SKM-1 (cell line): Measurements from ENCODE around the gene CHCHD10.
"Not testable (repeated sequence)": the region's sequence is repeated elsewhere in the genome, so short reads cannot be mapped to it uniquely, and the experiment has no call there.

Source experiments
- DNase-seq: peaks from one replicate; lab custom pipeline; 2025; ENCODE audit not compliant: unreplicated experiment; lab: John Stamatoyannopoulos, UW

The CHCHD10 gene

GRCh38 chr22:23751441-23751996 lies 16.3 kb downstream of the CHCHD10 start:
- no peak for DNase-seq

GRCh38 chr22:23750714-23751440 lies 16.9 kb downstream of the CHCHD10 start, which contains the start of gene ZNF70:
Gene ZNF70, minus strand, starts transcription at chr22:23751112. Its CDS starts 5,972 bp downstream, at chr22:23745140.
- DNase-seq: peak; percentile 46

GRCh38 chr22:23750367-23750713 lies 17.4 kb downstream of the CHCHD10 start:
- no peak for DNase-seq

DNA sequence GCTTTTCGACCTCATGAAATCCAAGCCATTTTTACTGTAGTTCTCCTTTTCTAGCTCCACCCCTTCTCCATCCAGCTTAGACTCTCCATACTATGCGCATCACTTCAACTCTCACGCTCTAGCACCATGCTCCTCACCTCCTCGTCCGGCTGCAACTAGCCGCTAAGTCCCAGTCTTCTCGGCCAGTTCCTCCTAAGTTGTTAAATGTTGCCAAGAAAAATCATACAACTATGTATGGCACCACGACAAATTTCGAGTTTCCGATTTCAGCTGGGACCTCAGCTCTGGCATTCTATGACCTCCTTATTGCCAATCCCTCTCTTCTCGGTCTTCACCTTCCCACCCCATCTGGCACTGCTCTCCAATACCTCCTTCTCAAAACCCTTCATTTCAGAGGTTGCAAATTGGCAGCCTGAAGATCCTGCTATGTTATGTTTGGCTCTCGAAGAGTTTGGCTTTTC lies 17.9 kb downstream of the CHCHD10 start:
- DNase-seq: no peak

GRCh38 chr22:23745791-23746190 lies 22.0 kb downstream of the CHCHD10 start:
- DNase-seq: no peak

- no peak for DNase-seq
Measured at GRCh38 chr22:23744485-23744884, 23.3 kb downstream of the CHCHD10 start.

GRCh38 chr22:23744001-23744400 lies 23.8 kb downstream of the CHCHD10 start:
- no peak for DNase-seq

DNA sequence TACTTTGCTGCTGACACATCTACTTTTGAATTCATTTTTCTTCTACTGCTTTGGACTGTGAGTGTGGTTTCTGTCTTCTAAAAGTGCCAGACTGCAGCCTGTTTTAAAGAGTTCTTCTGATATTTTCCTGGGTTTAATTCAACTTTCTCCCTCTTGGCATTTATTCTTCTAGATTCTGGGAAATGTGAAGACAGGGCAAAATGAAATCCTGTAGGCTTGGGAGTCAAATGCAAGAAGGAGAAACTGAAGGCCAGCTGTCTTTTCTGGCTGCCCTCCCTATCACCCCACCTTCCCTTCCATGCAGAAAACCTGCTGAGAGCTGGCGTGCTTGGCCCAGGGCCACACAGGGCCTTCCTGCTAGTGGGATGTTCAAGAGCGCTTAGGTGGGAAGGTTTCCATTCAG lies 24.5 kb downstream of the CHCHD10 start:
- no peak for DNase-seq

DNA sequence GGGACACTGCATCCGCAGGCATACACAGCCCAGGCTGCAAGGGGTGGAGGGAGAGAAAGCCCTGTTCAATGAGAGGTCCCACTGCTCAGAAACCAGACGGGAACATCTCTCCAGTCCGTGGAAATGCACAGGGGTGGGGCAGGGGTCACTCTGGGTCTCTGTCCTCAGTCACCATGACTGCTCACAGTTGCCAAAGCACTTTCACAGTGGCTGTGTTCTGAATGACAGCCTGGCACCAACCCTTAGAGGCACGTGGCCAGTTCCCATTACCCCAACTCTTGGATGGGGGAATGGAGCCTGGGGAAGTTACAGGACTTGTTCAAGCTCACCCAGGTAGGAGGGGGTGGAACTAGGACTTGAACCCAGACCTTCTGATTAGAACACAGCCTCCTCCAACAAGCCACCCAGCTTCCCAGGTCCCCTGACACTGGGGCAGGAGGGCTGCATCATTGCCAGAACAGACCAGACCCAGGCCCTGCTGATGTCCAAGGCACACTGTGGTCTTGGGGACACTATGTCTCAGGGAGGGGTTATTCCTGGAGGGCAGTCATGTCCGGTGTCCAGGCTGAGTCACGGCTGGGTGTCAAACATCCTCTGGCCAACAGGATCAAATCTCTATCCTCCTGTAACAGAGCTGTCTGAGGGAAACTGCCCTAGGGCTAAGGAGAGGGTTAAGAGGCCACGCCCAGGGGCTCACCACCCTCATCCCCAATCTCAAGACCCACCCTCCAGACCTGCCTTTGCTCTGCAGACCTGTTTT lies 25.1 kb downstream of the CHCHD10 start:
- no peak for DNase-seq

DNA sequence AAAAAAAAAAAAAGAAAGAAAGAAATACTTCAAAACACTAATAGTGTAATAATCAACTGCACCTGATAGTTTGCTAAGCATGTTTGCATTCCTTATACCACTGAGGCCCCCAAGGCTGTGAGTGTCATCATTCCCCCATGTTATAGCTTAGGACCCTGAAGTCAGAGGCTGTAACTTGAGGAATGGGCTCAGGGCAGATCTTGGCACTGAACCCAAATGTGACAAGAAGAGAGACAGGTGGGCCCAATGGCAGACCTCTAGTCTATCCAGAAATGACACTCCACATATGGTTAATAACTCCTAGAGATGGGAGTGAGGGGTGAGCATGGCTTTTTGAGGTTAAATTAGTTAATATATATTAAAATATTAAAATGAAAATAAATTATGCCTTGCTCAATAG lies 30.1 kb downstream of the CHCHD10 start:
- no peak for DNase-seq

DNA sequence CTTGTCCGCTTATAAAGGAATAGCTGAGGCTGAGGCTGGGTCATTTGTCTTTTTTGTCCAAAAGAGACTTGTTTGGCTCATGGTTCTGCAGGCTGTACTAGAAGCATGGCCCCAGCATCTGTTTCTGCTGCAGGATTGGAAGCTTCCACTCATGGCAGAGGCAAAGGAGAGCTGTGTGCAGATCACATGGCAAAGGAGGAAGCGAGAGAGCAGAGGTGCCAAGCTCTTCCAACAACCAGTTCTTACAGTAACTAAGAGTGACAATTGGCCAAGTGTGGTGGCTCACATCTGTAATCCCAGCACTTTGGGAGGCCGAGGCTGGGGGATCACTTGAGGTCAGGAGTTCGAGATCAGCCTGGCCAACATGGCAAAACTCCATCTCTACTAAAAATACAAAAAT lies 39.7 kb downstream of the CHCHD10 start:
- not testable (repeated sequence) for DNase-seq

DNA sequence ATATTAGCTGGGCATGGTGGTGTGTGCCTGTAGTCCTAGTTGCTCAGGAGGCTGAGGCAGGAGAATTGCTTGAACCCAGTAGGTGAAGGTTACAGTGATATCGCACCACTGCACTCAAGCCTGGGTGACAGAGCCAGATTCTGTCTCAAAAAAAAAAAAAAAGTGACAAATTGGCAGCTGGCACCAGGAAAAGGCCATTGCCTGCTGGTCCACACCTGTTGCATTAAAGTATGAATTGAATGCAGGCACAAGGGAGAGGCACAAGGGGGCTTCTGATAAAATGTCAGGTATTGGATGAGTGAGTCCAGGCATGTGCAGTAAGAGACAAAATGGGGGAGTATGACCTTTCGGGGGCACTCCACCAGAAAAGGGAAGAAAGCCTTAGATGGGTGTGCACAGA lies 45.0 kb downstream of the CHCHD10 start:
- DNase-seq: no peak

- DNase-seq: no peak
Measured at GRCh38 chr22:23722160-23722559, 45.6 kb downstream of the CHCHD10 start.

DNA sequence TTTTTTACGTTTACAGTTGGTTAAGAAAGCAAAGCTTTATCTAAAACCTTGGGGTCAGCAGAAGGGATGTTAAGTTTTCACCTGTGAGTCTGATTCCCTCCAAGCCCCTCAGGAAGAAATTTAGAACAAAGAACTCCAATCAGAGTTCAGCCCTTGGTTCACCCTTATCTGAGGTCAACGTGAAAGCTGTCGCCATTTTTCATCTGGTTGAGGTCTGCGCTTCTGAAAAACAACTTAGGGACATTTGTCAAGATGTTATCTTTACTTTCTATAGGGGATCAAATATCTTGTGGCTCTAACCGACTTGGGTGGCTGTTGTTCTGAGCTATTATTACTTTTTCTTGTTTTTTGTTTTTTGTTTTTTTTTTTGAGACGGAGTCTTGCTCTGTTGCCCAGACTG lies 46.9 kb downstream of the CHCHD10 start:
- no peak for DNase-seq

- DNase-seq: no peak
Measured at GRCh38 chr22:23718371-23719165, 49.2 kb downstream of the CHCHD10 start.

- peak; percentile 79 for DNase-seq
Measured at GRCh38 chr22:23716811-23717801, 50.7 kb downstream of the CHCHD10 start.
